ENCODE results near the gene TMEM131.
"Not testable (repeated sequence)": the region's sequence is repeated elsewhere in the genome, so short reads cannot be mapped to it uniquely, and the experiment has no call there.

TMEM131 gene

GRCh38 chr2:97717613-97717995 lies 278.1 kb downstream of the TMEM131 start:
- no peak for DNase-seq

DNA sequence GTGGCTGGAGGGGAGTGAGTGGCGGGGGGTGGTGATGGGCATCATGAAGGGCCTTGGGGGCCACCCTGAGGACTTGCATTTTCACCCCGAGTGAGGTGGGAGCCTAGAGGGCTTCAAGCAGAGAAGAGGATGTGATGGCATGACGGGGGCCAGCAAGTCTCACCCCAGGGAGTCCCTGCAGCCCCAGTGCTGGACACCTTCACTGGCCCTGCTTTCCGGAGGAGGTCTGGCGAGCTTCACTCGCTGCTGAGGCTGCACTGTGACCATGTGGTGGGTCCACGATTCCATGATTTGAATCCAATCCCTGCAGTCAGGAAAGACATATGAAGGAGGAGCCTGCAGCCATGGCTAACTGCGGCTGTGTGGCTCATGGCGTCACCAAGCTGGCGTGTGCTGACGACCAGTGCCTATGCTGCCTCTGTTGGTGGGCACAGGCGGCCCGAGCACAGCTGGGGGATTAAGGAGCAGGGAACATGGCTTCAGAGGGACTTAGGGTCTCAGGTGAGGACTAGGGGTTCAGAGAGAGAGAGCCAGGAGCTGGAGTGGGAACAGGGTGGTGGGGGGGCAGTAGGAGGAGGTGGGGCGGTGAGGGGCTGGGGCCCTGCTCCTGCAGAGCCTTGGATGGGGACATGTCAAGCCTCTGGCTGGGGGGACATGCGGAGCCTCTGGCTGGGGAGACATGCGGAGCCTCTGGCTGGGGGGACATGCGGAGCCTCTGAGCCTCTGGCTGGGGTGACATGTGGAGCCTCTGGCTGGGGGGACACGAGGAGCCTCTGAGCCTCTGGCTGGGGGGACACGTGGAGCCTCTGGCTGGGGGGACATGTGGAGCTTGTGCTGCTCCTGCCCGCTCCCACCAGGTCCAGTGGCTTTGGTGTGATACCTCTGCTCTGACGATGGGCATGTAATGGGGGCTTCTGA lies 278.8 kb downstream of the TMEM131 start:
- DNase-seq = no peak

DNA sequence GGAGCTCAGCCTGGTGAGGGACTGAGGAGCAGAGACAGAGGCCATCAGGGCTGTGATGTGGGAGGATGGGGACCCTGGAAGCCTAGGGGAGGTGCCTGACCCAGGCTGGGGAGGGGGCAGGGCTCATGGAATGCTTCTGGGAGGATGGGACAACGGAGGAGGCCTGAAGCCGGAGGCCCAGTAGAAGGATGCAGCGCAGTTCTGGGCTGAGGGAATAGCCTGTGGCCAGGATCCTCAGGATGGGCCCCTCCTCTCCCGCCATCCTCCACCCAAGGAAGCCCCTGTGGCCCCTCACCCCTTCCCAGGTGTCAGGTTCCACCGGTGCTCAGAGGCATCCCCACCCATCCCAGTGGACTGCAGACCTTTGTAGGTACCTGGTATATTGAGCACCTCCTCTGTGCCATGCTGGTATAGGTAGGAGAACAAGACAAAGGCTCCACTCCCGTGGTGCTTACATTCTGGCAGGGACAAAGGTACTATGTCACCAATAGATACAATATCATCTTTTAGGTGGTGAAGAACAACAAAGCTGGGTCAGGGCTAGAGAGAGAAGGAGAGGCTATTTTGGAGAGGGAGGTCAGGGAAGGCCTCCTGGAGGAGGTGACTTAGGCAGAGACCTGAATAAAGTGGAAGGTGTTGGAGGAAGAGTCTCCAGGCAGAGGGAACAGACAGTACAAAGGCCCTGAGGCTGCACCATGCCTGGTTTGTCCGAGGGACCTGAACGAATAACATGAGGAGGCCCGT lies 279.6 kb downstream of the TMEM131 start:
- DNase-seq = no peak

DNA sequence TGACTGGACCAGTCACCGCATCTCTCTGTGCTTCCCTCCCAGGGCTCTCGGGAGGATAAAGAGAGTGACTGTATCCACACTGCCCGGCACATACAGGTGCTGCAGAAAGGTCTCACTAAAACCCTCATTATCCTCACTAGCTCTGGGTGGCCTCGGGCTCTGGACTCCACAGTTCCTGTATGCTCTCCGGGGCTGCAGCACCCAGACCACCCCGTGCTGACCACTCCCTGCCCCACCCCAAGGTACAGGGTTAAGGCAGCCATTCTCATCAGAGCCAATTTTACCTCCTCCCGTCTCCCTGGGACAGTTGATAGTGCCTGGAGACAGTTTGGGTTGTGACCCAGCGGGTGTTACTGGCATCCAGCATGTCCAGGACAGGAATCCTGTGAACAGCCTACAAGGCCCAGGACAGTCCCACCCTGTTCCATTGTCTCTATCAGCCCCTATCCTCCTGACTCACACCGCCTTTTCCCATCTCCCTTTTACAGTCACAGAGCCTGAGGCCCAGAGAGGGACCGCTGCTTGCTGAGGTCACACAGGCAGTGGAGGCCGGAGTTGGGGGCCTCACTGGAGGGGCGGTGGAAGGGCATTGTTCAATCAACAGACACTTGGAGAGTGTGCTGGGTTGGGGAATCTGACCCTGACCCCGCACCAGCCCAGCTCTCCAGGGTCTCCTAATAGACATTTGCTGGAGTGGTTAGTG lies 280.6 kb downstream of the TMEM131 start:
- no peak for DNase-seq

DNA sequence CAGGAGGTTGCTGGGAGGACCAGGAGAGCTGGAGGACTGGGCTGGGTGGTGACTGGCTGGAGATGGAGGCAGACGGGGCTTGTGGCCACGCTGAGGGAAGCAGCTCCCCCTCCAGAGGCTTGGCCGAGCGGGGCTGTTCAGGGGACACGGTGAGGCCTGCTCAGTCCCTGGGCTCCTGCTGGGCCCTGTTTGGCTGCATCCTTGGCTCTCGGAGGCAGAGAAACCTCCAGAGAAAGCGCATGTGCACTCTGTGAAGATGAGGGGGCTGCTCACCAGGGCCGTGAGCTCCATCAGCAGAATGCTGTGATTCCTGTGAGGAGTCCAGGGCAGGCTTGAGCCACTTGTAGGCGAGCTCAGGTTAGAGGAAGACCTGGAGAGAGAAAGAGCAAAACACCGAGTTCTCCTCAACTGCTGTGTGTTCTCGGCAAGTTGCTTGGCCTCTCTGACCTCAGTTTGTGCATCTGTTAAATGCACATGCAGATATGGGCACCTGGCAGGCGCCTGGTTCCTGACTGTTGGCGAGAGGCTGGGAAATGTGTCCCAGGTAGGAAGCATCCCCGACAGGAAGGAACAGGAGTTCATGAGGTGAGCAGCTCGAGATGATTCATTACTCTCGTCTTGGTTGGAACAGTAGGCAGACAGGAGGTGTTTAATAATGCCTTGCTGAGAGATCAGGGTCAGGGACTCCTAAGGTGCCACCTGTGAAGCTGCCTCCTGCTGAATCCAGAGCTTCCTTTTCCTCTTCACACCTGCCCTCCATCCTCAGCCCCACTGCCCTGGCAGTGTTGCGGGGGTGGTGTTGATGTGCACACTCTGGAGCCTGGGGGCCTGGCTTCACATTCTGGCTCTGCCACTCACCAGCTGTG lies 281.4 kb downstream of the TMEM131 start:
- no peak for DNase-seq

DNA sequence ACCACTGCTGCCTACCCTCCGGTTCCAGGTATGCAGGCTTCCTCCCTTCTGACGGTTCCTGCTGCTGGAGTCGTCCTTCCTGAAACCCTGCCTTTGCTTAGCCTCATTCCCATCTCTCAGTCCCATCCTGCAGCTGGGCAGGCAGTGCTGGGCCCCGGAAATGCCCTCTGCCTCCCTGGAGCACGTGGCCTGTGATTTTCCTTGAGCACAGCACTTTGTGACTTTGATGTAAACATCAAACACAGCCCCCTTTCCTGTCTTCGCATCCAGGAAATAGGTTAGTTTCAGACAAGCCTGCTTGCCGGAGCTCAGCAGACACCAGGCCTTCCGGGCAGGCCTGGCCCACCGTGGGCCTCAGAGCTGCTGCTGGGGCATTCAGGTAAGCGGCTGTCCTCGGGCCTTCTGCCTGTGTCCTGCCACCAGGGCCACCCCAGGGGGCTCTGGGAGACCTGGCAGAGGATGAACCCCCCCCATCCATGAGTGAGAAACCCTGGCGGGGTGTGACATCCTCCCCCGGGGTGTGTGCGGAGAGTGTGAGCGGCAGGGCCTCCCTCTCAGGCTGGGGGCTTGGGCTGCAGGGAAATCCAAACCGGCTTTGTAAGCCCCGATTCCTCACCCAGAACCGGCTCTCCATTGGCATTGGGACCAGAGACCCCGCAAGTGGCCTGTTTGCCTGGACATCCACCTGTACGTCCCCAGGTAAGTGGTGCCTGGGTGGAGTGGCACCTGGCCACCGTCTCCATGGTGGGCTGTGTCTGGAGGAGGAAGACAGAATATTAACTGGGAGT lies 282.3 kb downstream of the TMEM131 start, which contains the start of gene ZAP70:
TSS of gene ZAP70 (plus strand) at position 281 of the 788 bp plus-strand sequence. CDS start 10,461 bp downstream, outside the sequence.
- no peak for DNase-seq

DNA sequence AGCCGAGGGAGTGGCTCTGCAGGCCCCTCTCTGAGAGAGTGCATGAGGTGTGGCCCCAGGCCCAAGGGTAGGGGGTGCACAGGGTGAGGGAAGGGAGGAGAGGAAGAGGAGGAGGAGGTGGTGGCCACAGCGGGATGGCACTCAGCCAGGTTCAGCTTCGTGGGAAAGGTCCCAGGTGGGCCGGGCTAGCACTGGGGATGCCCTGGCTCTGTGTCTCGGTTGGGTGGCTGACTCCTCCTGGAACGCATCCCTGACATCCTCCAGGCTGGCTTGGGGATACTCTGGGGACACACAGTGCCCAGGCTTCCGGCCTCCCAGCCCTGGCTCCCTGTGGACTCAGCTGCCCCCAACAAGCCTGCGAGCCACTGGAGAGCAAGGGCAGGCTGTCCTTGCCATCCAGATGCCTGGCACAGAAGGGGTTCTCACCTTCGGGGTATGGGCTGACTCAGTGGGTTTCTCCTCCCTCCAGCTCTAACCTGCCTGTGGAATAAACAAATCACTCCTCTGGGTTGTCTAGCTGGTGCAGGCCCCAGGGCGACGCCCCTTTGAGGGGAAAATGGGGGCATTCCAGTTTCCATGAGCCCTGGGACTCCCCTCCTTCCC lies 283.0 kb downstream of the TMEM131 start:
- DNase-seq = no peak

DNA sequence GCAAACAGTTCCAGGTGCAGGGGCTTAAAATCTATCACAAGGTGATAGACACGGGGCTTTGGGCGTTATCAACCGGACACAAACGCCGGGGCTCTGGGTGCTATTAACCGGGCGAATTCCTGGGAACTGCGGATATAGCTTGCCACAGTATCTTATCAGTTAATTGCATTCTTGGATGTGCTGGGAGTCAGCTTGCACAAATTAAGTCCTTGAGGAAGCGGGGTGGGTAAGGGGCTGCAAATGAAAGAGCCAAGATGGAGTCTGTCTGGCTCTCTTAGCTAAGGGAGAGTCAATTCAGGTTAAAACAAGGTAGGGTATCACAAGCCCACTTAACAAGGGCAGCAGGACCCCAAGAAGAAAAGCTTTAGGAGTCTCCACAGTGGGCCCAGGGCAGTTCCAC lies 283.6 kb downstream of the TMEM131 start:
- not testable (repeated sequence) for DNase-seq

DNA sequence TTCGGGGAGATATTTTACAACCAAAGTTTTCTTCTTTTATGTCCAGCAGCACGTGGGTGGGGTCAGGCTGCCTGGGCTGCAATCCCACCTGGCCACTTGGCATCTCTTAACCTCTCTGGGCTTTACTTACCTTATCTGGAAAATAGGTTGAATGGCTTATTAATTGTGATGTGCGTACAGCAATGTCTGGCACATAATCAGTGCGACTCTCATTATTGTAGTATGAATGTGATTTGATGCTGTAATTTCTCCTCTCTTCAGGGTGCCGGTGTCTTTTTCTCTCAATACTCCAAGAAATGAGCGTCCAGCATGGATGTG lies 284.4 kb downstream of the TMEM131 start:
- DNase-seq = no peak

GRCh38 chr2:97708608-97709007 lies 287.1 kb downstream of the TMEM131 start:
- DNase-seq = no peak

GRCh38 chr2:97708048-97708380 lies 287.7 kb downstream of the TMEM131 start:
- no peak for DNase-seq

DNA sequence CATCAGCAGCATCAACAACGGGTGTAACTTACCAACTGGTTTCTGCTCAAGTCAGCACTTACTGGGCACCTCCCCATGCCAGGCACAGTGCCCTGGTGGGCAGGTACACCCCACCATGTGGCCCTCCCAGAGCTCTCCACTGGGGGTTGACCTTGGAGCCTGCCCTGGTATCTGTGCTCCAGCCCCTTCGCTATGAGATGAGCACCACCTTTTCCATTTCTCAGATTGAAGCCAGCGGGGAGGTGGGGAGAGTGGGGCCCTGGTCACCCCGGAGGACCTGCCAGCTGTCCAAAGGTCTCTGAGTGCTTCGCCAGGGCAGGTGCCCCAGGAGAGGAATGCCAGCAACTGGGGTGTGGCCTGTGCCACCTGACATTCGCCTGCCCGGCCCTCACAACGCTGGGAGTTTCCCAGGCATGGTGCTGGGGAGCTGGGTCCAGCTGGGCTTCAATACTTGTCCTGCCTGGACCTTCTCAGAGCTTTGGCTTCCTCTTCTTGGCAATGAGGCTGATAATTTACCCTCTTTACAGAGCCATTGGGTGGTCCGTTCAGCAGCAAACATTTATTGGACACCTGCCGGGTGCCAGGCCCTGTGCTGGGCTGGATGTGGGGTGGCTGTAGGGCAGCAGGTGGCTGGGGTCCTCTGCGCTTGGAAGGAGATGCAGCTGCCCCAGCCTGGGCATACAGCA lies 288.2 kb downstream of the TMEM131 start:
- no peak for DNase-seq

- no peak for DNase-seq
These were observed 288.9 kb downstream of the TMEM131 start for GRCh38 chr2:97706708-97707345.
